ENCODE results near the gene HLA-DPA1.

- no peak for TF ChIP-seq CTCF (IDR thresholded peaks at IDR 0.05)
- TF ChIP-seq EP300 (IDR thresholded peaks at IDR 0.05) = no peak
- TF ChIP-seq POLR2A (IDR thresholded peaks at IDR 0.05) = no peak
- no peak for TF ChIP-seq POLR2AphosphoS5 (IDR thresholded peaks at IDR 0.05)
These were observed 6.4 kb downstream of the HLA-DPA1 start for GRCh38 chr6:33066917-33067521.

All from suprapubic skin (tissue), 4 donors.